OCI-LY7 (cell line): ENCODE measurements around the gene EEIG1.

Experiments
- CTCF ChIP-seq: fragments of 200-600 bp; sonication (generic); conservative IDR thresholded peaks from 2 replicates; pipeline ENCODE4 v1.5.1; 2014; ENCODE audit warnings: mild to moderate bottlenecking, antibody characterized with exemption, low read length, moderate library complexity, mixed read lengths
- EZH2phosphoT487 ChIP-seq: fragments of 200-600 bp; sonication (generic); IDR thresholded peaks from 2 replicates; pipeline ENCODE4 v1.6.1; 2018; ENCODE audit warnings: low read depth, borderline replicate concordance, mild to moderate bottlenecking, mixed run types, antibody characterized with exemption, low read length, moderate library complexity, mixed read lengths

GRCh38 chr9:127941961-127942215, 38.9 kb downstream of the EEIG1 start:
- TF ChIP-seq EZH2phosphoT487 (no peak), CTCF (no peak)
